Measurements from ENCODE around the gene CYB5R4.

- TF ChIP-seq AKNA (CRISPR knock-in tag; IDR thresholded peaks at IDR 0.05; ENCODE audit: borderline replicate concordance) (no peak), ZBTB26 (CRISPR knock-in tag; IDR thresholded peaks at IDR 0.05; ENCODE audit: borderline replicate concordance) (no peak), CTCF (CRISPR knock-in tag; IDR thresholded peaks at IDR 0.05) (no peak)
Measured at GRCh38 chr6:83905648-83906047, 46.2 kb downstream of the CYB5R4 start.

Measured in HepG2 (cell line).